GM21723 (cell line): ENCODE results near the gene SFI1.
"Not testable (repeated sequence)": the region's sequence is repeated elsewhere in the genome, so short reads cannot be mapped to it uniquely, and the experiment has no call there.

Experiments
- ATAC-seq: cut with Tn5 transposase; IDR thresholded peaks from one replicate; pipeline ENCODE4 v1.9.1; 2021; ENCODE audit warnings: mild to moderate bottlenecking, moderate library complexity; ENCODE audit not compliant: unreplicated experiment

Gene SFI1, protein sequence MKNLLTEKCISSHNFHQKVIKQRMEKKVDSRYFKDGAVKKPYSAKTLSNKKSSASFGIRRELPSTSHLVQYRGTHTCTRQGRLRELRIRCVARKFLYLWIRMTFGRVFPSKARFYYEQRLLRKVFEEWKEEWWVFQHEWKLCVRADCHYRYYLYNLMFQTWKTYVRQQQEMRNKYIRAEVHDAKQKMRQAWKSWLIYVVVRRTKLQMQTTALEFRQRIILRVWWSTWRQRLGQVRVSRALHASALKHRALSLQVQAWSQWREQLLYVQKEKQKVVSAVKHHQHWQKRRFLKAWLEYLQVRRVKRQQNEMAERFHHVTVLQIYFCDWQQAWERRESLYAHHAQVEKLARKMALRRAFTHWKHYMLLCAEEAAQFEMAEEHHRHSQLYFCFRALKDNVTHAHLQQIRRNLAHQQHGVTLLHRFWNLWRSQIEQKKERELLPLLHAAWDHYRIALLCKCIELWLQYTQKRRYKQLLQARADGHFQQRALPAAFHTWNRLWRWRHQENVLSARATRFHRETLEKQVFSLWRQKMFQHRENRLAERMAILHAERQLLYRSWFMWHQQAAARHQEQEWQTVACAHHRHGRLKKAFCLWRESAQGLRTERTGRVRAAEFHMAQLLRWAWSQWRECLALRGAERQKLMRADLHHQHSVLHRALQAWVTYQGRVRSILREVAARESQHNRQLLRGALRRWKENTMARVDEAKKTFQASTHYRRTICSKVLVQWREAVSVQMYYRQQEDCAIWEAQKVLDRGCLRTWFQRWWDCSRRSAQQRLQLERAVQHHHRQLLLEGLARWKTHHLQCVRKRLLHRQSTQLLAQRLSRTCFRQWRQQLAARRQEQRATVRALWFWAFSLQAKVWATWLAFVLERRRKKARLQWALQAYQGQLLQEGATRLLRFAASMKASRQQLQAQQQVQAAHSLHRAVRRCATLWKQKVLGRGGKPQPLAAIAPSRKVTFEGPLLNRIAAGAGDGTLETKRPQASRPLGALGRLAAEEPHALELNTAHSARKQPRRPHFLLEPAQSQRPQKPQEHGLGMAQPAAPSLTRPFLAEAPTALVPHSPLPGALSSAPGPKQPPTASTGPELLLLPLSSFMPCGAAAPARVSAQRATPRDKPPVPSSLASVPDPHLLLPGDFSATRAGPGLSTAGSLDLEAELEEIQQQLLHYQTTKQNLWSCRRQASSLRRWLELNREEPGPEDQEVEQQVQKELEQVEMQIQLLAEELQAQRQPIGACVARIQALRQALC

DNA sequence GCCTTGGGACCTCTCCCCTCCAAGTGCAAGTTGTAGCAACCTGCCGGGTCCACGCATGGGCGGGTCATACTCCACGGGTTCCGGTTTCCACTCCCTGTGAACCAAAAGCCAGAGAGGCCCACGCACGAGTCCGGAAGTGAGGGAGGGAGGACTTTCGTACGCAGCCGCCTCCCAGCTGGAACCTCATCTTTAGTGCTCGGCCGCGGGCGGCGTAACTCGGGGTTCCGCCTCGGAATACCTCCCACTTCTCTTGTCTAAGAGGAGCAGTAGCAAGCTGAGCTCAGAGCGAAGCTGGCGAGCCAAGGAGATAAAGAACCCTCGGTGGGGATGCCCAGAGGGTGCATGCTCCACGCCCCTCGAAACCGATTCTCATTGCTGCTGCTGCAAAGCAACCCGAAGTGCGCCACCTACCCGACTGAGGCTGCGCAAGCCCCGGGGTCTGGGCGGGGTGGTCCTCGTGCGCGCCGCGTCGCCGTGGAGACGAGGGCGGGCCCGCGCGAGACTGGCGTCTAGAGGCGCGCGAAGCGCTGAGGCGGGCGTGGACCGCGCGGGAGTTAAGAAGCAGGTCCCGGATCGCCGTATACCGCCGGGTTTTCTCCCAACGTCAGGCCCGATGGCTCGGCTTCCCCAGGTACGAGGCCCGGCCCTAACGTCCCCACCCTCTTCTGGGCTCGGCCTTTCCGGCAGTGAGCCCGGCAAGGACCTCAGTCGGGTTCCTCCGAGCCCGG, at the start of gene SFI1:
SFI1 (plus strand) TSS at position 530 of the 728 bp plus-strand sequence. CDS start 11,749 bp downstream, outside the sequence.
- peak; percentile 75 for ATAC-seq

DNA sequence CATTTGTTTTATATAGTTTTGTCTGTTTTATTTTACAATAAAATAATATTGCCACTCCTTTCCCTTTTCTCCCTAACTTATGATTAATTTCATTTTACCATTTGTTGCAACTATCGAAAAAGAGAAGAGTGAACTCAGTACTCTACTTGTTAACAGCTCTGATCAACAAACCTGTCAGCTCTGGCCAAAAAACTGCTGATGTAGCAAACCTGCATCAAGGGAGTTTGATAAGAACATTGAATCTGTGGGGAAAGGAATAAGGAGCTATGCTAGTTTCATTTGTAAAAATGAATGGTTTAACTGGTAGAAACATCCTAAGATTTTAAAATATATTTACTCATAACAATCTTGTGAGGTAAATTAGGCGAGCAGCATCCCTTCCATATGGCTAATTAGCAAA, 49.6 kb upstream of the SFI1 start:
- ATAC-seq, result no peak

DNA sequence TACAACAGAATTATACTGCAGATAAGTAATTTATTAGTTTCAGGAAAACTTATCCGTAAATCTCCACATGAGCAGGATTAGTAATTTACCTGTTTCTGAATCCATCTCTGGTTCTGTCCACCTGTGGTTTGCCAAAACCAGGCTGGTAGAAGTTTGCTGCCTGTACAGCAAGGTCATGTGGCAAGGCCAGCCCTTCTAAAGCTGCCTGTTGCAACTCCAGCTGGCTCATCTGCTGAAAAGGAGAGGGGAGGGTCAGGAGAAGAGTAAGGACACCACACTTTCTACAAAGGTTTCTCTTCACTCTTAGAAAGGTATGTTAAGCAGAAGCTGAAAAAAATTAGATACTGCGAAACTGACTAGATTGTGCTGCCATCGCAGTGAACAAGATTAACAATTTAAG, 49.0 kb upstream of the SFI1 start:
- no peak for ATAC-seq

DNA sequence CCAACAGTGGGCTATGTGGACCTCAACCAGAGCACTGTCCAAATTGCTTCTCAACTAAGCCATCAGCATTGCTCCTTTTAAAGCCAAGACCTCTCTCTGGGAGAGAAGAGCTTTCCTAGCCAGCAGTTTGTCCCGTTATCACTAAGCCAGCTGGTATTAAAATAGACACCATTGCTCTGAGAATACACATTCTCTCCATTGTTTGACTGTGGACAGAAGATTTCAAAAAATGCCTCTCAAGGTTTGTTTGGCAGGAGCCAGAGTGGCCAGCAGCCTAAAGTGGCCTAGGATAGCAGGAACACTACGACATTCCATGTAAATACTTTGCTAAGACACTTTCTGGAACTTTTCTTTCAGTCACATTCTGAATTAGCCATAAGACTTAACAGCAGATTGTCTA, 48.0 kb upstream of the SFI1 start:
- ATAC-seq, result no peak

DNA sequence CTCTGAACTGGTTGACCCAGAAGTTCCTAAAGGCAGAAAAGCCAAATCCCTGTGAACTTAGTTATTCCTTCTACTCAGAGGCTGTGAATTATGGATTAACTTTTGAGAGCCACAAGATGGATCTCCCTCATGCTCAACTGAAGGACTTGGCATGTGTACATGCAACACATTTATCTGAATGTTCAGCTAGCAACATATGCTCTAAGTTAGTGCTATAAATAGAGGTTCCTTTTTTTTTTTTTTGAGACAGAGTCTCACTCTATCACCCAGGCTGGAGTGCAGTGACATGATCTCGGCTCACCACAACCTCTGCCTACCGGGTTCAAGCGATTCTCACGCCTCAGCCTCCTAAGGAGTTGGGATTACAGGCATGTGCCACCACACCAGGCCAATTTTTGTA, 46.8 kb upstream of the SFI1 start:
- ATAC-seq, result no peak

DNA sequence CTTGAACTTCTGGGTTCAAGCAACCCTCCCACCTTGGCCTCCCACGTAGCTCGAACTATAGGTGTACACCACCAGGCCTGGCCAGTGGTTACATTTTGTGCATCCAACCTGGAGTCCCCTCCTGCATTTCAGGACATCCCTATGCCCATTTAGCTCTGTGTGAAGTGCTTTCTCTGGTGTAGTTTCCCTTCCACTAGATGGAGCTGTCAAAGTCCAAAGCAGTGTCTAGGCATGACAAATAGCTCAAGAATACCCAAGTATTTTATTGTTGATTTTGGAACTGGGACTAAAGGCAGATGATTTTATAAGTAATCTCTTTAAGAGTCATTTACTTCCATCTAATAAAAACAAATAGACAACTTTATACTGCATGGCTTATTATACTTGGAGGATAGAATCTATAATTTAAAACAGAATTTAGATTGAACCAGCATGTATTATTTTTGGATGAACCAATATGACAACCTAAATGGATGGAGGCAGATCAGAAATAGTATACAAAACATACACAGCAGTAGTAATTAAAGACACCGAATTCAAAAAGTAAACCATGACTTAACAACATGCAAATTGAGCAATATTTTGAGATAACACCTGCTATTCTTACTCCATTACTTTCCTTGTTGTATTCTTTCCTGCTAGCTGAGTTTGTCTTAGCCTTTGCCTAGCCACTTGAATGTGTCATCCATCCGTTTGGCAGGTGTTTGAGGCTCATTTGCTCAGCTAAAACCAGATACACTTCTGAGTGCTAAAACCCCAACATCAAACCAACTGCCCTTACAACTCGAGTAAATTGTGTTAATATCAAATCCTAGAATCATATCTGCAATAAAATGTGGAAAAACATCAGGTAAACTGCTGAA, 44.4 kb upstream of the SFI1 start:
- ATAC-seq, result no peak

DNA sequence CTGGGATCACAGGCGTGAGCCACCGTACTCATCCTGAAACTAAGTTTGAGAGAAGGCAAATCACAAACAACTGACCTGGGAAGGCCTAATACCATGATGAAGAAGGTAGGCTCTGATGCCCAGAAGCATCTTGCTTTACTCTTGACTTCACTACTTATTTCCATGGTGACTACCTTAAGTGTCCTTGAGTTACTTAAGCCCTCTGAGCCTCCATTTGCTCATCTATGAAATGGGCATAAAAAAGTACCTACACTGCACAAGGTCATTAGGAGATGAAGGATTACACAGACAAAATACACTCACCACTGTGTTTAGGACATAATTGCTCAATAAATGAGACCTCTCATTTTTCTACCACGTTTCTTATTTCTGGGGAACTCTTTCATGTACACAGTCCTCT, 34.6 kb upstream of the SFI1 start:
- no peak for ATAC-seq

DNA sequence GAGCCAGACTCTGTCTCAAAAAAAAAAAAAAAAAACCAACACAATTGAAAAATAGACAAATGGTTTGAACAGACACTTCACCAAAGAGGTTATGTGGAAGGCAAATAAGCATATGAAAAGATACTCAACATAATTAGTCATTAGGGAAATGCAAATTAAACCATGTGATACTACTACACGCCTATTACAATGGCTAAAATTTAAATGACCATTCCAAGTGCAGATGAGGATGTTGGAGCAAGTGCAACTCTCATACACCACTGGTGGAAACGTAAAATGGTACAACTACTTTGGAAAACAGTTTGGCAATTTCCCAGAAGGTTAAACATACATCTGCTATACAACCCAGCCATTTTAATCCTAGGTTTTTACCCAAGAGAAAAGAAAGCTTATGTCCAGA, 31.0 kb upstream of the SFI1 start:
- ATAC-seq, result no peak

DNA sequence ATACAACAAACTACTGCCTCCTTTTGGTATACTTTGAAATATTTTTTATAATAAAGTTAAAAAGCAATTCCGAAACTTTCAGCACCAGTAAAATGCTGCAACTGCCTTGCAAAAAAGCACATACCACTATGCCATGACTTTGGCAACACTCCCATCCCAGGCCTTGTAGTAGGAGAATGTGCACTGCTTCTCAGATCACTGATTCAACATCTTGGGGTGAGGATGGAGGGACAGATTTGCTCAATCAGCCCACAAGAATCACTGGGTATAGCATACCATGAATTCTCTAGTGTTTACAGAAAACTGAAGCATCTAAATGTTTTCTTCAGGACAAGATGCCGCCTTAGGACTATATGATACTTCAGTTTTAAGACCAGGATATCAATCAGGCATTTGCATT, 21.6 kb upstream of the SFI1 start:
- ATAC-seq, result no peak

DNA sequence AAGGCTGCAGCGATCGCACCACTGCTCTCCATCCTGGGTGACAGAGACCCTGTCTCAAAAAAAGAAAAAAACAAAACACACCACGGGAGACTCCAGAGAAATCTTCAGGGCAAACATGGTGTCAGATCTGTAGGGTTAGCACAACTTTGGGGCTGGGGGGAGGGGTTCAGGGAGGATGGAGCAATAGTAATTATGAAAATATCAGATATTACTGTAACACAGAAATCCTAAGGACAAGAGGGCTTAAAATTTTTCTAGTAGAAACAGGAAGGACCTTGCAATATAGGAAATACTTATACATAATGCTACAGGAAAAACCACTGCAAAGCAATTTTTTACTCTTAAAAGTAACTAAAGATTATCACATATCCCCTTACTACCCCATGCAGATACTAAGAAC, 20.5 kb upstream of the SFI1 start:
- no peak for ATAC-seq

DNA sequence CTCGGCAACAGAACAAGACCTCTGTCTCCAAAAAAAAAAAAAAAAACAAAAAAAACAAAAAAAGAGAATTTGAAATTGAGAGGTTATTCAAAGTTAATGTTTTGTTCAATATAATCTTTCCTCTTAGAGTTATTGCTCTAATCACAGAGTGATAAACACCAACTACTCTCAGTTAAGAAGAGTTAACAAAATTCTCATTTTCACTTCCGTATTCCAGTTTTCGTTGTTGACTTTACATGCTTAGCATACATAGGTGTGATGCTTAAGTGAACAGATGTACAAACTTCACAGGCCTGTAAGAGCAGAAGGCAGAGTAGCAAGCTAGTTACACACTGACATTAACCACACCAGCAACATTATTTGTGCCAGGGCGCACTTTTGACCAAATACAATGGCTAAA, 19.0 kb upstream of the SFI1 start:
- ATAC-seq, result peak; percentile 79

DNA sequence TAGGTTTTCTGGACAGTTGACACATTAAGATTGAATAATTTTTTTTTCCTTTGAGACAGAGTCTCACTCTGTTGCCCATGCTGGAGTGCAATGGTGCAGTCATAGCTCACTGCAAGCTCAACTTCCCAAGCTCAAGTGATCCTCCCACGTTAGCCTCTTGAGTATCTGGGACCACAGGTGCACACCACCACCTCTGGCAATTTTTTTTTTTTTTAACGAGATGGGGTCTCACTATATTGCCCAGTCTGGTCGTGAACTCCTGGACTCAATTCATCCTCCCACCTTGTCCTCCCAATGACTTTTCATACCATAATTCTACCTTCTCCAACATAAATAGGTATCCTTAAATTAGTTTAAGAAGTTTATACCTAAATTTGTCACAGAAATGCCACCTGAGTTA, 15.2 kb upstream of the SFI1 start:
- no peak for ATAC-seq

DNA sequence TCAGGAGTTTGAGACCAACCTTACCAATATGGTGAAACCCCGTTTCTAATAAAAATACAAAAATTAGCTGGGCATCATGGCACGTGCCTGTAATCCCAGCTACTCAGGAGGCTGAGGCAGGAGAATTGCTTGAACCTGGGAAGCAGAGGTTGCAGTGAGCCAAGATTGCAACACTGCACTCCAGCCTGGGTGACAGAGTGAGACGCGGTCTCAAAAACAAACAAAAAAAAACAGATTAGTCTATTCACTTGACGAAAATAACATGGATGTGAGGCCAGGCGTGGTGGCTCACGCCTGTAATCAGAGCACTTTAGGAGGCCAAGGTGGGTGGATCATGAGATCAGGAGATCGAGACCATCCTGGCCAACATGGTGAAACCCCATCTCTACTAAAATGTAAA, 13.9 kb upstream of the SFI1 start:
- ATAC-seq, result not testable (repeated sequence)

DNA sequence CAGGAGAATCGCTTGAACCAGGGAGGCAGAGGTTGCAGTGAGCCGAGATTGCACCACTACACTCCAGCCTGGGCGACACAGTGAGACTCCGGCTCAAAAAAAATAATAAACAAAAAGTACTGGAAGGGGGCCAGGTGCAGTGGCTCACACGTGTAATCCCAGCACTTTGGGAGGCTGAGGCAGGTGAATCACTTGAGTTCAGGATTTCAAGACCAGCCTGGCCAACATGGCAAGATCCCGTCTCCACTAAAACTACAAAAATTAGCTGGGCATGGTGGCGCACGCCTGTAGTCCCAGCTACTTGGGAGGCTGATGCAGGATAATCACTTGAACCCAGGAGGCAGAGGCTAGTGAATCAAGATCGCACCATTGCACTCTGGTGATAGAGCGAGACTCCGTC, 10.0 kb upstream of the SFI1 start:
- ATAC-seq, result not testable (repeated sequence)

DNA sequence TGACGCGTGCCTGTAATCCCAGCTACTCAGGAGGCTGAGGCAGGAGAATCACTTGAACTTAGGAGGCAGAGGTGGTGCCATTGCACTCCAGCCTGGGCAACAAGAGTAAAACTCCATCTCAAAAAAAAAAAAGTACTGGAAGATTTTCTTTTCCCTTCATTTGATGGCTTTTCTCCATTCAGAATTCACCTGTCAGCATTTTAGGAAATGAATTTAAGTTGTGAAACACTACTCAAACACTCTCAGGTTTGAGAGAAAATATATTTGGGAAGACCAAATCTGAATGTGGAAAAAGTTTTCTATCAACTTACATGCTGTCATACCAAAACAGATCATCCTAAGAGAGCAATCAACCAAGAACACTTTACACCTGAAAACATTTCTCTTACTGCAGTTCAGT, 9.4 kb upstream of the SFI1 start:
- ATAC-seq, result no peak

DNA sequence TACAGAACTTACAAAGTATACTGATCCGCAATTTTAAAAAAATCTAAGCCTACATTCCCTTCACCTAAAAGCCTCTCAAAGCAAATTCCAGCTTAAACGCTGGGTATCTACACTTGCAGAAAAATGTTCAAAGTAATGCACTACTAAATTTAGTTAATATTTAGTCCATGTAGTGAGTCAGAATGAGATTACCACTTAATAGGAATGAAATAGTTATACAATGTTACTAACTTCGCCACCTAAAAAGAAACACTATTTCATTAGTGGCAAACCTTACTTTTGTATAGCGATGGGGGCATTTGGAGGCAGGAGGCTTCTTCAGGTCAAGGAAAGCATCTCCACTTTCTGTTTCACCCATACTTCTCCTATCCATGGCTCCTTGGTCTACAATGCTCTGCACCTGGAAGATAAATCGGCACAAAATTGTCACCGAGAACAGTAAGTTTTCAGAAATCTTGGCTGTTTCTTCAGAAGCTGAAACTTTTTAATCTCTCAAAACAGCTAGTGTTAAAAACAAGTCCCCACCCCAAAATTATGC, 7.9 kb upstream of the SFI1 start:
- ATAC-seq, result no peak

DNA sequence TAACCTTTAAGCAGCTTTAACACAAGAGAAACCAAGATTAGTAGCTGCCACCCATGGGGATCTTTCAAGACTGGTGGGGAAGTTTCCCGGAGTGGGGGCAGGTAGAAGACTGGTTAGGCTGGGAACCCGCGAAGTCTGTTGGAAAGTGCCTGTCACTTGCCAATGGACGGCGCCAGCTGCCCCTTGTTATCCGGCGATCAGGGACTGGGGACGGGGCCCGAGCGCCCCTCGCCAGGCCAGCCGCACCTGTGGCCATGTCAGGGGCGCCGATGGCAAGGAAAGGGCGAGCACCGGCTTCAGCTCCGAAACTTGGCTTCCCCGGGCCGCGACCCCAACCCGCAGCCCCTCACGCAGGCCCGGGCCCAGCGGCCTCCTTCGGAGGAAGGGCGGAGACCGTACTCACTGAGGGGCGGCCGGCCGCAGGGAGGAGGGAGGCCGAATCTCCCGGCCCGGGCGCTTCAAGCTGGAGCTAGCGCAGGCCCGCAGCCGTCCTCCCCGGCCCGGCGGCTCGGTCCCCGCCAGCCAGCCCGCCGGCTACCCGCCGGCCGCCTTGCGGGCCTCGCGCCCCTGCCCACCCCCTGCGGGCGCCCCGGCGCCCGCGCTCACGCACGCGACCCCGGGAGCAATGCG, 7.2 kb upstream of the SFI1 start:
- peak; percentile 16 for ATAC-seq

DNA sequence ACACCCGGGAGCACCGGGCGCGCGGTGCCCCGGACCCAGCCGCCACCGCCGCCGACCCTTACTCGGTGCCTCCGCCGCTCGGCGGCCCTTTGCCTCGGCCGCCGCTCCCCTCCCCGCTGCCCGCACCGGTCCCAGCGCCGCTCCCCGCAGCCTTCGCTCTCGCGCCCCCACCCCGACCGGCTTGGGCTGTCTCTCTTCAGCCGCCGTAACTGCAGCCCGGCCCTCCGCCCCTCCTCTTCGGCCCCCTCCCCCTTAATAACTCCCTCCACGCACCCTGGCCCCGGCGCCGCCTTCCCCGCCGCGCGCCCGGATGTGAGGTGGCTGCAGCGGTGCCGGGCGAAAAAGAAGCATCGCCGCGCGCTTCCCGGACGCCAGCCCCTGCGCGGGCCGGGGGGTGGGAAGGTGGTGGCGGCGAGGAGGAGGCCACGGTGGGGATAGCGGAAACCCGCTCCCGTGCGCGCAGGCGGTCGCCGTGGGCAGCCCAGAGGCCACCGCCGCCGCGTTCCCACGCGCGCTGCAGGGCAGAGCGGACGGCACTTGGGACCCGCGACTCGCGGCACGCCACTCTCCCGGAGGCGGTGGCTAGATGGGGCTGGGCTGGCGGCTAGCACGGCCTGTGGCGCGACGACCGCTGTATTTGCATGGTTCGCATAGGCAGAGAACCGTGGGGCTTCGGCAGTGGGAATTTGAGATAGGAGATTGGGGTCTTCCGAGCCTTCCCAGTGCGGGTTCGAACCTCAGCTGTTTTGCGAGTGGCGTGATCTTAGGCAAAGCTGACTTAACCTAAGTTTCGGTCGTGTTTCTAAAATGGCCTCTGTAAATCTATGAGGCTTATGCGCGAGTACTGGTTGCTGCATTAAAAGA, 6.5 kb upstream of the SFI1 start, which contains the start of gene EIF4ENIF1:
EIF4ENIF1 (minus strand) TSS at position 211 of the 864 bp plus-strand sequence. CDS start 1,124 bp downstream, outside the sequence.
- peak; percentile 43 for ATAC-seq
